T-cell (primary cell): Measurements from ENCODE around the gene PPP2R1A. TPM values are rescaled to one million over a fixed set of nuclear protein-coding genes. Genes with fewer than 3 reads are reported as not detected.
"Not testable (repeated sequence)": the region's sequence is repeated elsewhere in the genome, so short reads cannot be mapped to it uniquely, and the experiment has no call there.

Experiments used
- ATAC-seq, 4 experiments: fragments of 200-7000 bp in 3 of 4; fragments of 150-1000 bp in 1 of 4; cut with Tn5 transposase; replicated peaks in 1 of 4; 1 replicate in 3 of 4; 2 replicates in 1 of 4; pipeline ENCODE4 v1.10.0; 2021; ENCODE audit warnings: moderate library complexity in 3 of 4, mild to moderate bottlenecking in 2 of 4, moderate number of reproducible peaks in 1 of 4
- CTCF ChIA-PET, 2 donors: fragments of 300-600 bp; sonication (Branson Sonifier 250); formaldehyde crosslinking; loops; one replicate each; lab custom pipeline; 2022; ENCODE audit warnings: antibody characterized with exemption in 2 of 2; lab: Charles Lee
- POLR2A ChIA-PET, 2 donors: fragments of 300-600 bp; sonication (Branson Sonifier 250); formaldehyde crosslinking; loops; one replicate each; lab custom pipeline; 2022; ENCODE audit warnings: antibody characterized with exemption in 2 of 2; lab: Charles Lee
- DNase-seq, 35 experiments: peaks; one replicate each; pipeline versions ENCODE4 v3.0.0 to v3.0.0-alpha.2; 2013 to 2023
- H3K27ac ChIP-seq: one replicate; pipeline ENCODE4 v1.5.1; 2013; ENCODE audit warnings: low read length
- H3K27me3 ChIP-seq, 2 experiments: replicated peaks in 1 of 2; 1 replicate in 1 of 2; 2 replicates in 1 of 2; pipeline versions ENCODE4 v1.6.1 to v1.7.0; 2013; ENCODE audit warnings: low read length in 1 of 2, mixed read lengths in 1 of 2; ENCODE audit not compliant: control insufficient read depth in 2 of 2, insufficient read depth in 2 of 2; ENCODE audit errors: extremely low read depth in 1 of 2
- H3K36me3 ChIP-seq, 2 donors: 1 replicate in 1 of 2; 2 replicates in 1 of 2; pipeline versions ENCODE4 v1.6.1 to v1.7.0; 2013; ENCODE audit warnings: low read length in 1 of 2; ENCODE audit not compliant: control insufficient read depth in 2 of 2, insufficient read depth in 1 of 2; ENCODE audit errors: extremely low read depth in 1 of 2
- H3K4me1 ChIP-seq, 2 experiments: 1 replicate in 1 of 2; 2 replicates in 1 of 2; pipeline versions ENCODE4 v1.6.1 to v1.7.0; 2013; ENCODE audit warnings: low read length in 2 of 2, mixed read lengths in 1 of 2; ENCODE audit not compliant: insufficient read depth in 2 of 2, control insufficient read depth in 1 of 2; ENCODE audit errors: extremely low read depth in 1 of 2
- H3K4me3 ChIP-seq, 2 donors: 1 replicate in 1 of 2; 2 replicates in 1 of 2; pipeline versions ENCODE4 v1.5.1 to v1.7.0; 2013; ENCODE audit warnings: mild to moderate bottlenecking in 2 of 2, low read length in 1 of 2, moderate library complexity in 1 of 2; ENCODE audit not compliant: control insufficient read depth in 1 of 2; ENCODE audit errors: extremely low read depth in 1 of 2
- H3K9me3 ChIP-seq: 2 replicates; pipeline ENCODE4 v1.7.0; 2013
- H3K27ac Mint-ChIP-seq, 2 donors: one replicate each; pipeline ENCODE4 v1.8.0; 2020 to 2021; ENCODE audit warnings: mild to moderate bottlenecking in 2 of 2, mixed read lengths in 2 of 2
- H3K27me3 Mint-ChIP-seq, 2 donors: one replicate each; pipeline ENCODE4 v1.8.0; 2021 to 2022; ENCODE audit warnings: mixed read lengths in 2 of 2
- H3K36me3 Mint-ChIP-seq: one replicate; pipeline ENCODE4 v1.8.0; 2021; ENCODE audit warnings: mixed read lengths
- H3K4me1 Mint-ChIP-seq, 3 donors: one replicate each; pipeline ENCODE4 v1.8.0; 2020 to 2022; ENCODE audit warnings: mixed read lengths in 3 of 3, mild to moderate bottlenecking in 1 of 3
- H3K4me3 Mint-ChIP-seq, 3 donors: one replicate each; pipeline ENCODE4 v1.8.0; 2020 to 2022; ENCODE audit warnings: mild to moderate bottlenecking in 3 of 3, mixed read lengths in 3 of 3, moderate library complexity in 3 of 3
- H3K9me3 Mint-ChIP-seq, 3 donors: one replicate each; pipeline ENCODE4 v1.8.0; 2020 to 2022; ENCODE audit warnings: mixed read lengths in 3 of 3
- WGBS: methylation state at CpG from one replicate; pipeline ENCODE4 v1.1.5; 2013; ENCODE audit warnings: missing lambda C conversion rate; ENCODE audit not compliant: insufficient coverage; 5-methylcytosine and 5-hydroxymethylcytosine counted together
- total RNA-seq, 35 experiments: library from RNA in 6 of 35; stranded (reverse) in 6 of 35; fragments of 120-200 nt in 1 of 35; gene quantifications; one replicate each; pipeline versions ENCODE4 v1.2.1 to v1.2.4 and lab custom pipeline; 2013 to 2026

PPP2R1A gene
- total RNA-seq, 5 donors from 2014 or later (not counting 1 experiment from before 2014, with no cell fraction given) = 177 to 203 (median 191) TPM

- Mint-ChIP-seq H3K36me3 (peaks cover 50% of the 10 kb centered on the region), H3K27me3 (no peaks in the 10 kb centered on the region), H3K4me1 (peaks cover 73 to 87% (median 83%) of the 10 kb centered on the region in 3 donors), H3K9me3 (no peaks in the 10 kb centered on the region), H3K4me3 (no peak overlapping the region), H3K27ac (no peak overlapping the region)
- Histone ChIP-seq H3K4me3 (no peak overlapping the region), H3K9me3 (no peaks in the 10 kb centered on the region), H3K4me1 (peaks cover 0 to 20% of the 10 kb centered on the region in 2 experiments), H3K36me3 (peaks cover 6 to 75% of the 10 kb centered on the region in 2 donors), H3K27ac (no peak overlapping the region), H3K27me3 (no peaks in the 10 kb centered on the region)
- CTCF ChIA-PET = no interaction called here
- no peak for DNase-seq
- POLR2A ChIA-PET = interaction anchor here (0.6 to 0.8 kb wide), 3 partner anchors 10 to 127 kb away, joined by 3 to 6 read pairs (median 3); no protein-coding TSS in a partner anchor
- no peak for ATAC-seq
- no CpG with 5 or more reads among the region's 3 CpGs for WGBS
Measured at GRCh38 chr19:52197964-52198363, 8.1 kb downstream of the PPP2R1A start.

- peaks cover 6 to 78% of the 10 kb centered on the region in 2 donors for H3K36me3 ChIP-seq
- no peaks in the 10 kb centered on the region for H3K9me3 ChIP-seq
- CTCF ChIA-PET = interaction anchor here in 1 of 2 donors (0.6 kb wide), 1 partner anchor 19 kb away, joined by 5 read pairs; no protein-coding TSS in a partner anchor
- whole genome bisulfite sequencing = no CpG with 5 or more reads among the region's 3 CpGs
- no peaks in the 10 kb centered on the region for H3K27me3 Mint-ChIP-seq
- no peak for ATAC-seq
- peaks cover 0 to 17% of the 10 kb centered on the region in 2 experiments for H3K4me1 ChIP-seq
- peaks cover 53% of the 10 kb centered on the region for H3K36me3 Mint-ChIP-seq
- no peak overlapping the region for H3K4me3 ChIP-seq
- H3K27ac ChIP-seq = no peak overlapping the region
- POLR2A ChIA-PET = interaction anchor here in 1 of 2 donors (0.6 kb wide), 1 partner anchor 10 kb away, joined by 3 read pairs; no protein-coding TSS in a partner anchor
- no peak overlapping the region for H3K27ac Mint-ChIP-seq
- no peak for DNase-seq
- no peaks in the 10 kb centered on the region for H3K9me3 Mint-ChIP-seq
- H3K27me3 ChIP-seq = no peaks in the 10 kb centered on the region
- no peak overlapping the region for H3K4me3 Mint-ChIP-seq
- H3K4me1 Mint-ChIP-seq = peaks cover 74 to 86% (median 82%) of the 10 kb centered on the region in 3 donors
Measured at GRCh38 chr19:52198678-52199077, 8.8 kb downstream of the PPP2R1A start.

- POLR2A ChIA-PET = interaction anchor here (0.6 kb wide), 2 partner anchors 16 to 334 kb away, joined by 6 to 8 read pairs; no protein-coding TSS in a partner anchor
- H3K4me1 ChIP-seq = peaks cover 0 to 7% of the 10 kb centered on the region in 2 experiments
- peaks cover 6 to 87% of the 10 kb centered on the region in 2 donors for H3K36me3 ChIP-seq
- no peak for ATAC-seq
- WGBS = 91% methylated on average over 5 of the region's 7 CpGs
- H3K4me1 Mint-ChIP-seq = peaks cover 74 to 85% (median 82%) of the 10 kb centered on the region in 3 donors
- CTCF ChIA-PET = interaction anchor here in 1 of 2 donors (0.5 kb wide), 1 partner anchor 510 kb away, joined by 8 read pairs; no protein-coding TSS in a partner anchor
- H3K27ac Mint-ChIP-seq = no peak overlapping the region
- no peak overlapping the region for H3K4me3 ChIP-seq
- DNase-seq = no peak
- H3K27me3 ChIP-seq = no peaks in the 10 kb centered on the region
- H3K9me3 ChIP-seq = no peaks in the 10 kb centered on the region
- H3K27me3 Mint-ChIP-seq = no peaks in the 10 kb centered on the region
- peaks cover 57% of the 10 kb centered on the region for H3K36me3 Mint-ChIP-seq
- no peak overlapping the region for H3K4me3 Mint-ChIP-seq
- H3K9me3 Mint-ChIP-seq = no peaks in the 10 kb centered on the region
- H3K27ac ChIP-seq = no peak overlapping the region
Measured at GRCh38 chr19:52200044-52200443, 10.2 kb downstream of the PPP2R1A start.

- H3K9me3 ChIP-seq, H3K4me3 ChIP-seq, H3K27me3 Mint-ChIP-seq, ATAC-seq, DNase-seq, H3K9me3 Mint-ChIP-seq, H3K27me3 ChIP-seq, H3K4me3 Mint-ChIP-seq, H3K27ac Mint-ChIP-seq, CTCF ChIA-PET, H3K27ac ChIP-seq, POLR2A ChIA-PET: not testable (repeated sequence)
- peaks cover 76 to 84% (median 82%) of the 10 kb centered on the region in 3 donors for H3K4me1 Mint-ChIP-seq
- H3K36me3 ChIP-seq = peaks cover 6 to 87% of the 10 kb centered on the region in 2 donors
- peaks cover 0 to 11% of the 10 kb centered on the region in 2 experiments for H3K4me1 ChIP-seq
- H3K36me3 Mint-ChIP-seq = peaks cover 60% of the 10 kb centered on the region
- WGBS = 95% methylated on average over 8 of the region's 17 CpGs
Measured at GRCh38 chr19:52200755-52201391, 11.0 kb downstream of the PPP2R1A start.

- CTCF ChIA-PET = no interaction called here
- H3K4me1 Mint-ChIP-seq = peaks cover 45 to 65% (median 47%) of the 10 kb centered on the region in 3 donors
- peaks cover 5 to 85% of the 10 kb centered on the region in 2 donors for H3K36me3 ChIP-seq
- peaks cover 0 to 11% of the 10 kb centered on the region in 2 experiments for H3K4me1 ChIP-seq
- POLR2A ChIA-PET = no interaction called here
- H3K9me3 ChIP-seq = no peaks in the 10 kb centered on the region
- H3K9me3 Mint-ChIP-seq = no peaks in the 10 kb centered on the region
- no peaks in the 10 kb centered on the region for H3K27me3 Mint-ChIP-seq
- peaks cover 72% of the 10 kb centered on the region for H3K36me3 Mint-ChIP-seq
- H3K4me3 ChIP-seq = no peak overlapping the region
- H3K27me3 ChIP-seq = no peaks in the 10 kb centered on the region
- H3K4me3 Mint-ChIP-seq = no peak overlapping the region
- DNase-seq (no peak), ATAC-seq (no peak)
- H3K27ac Mint-ChIP-seq = no peak overlapping the region
- H3K27ac ChIP-seq = no peak overlapping the region
- 95% methylated on average over 5 of the region's 5 CpGs for WGBS
Measured at GRCh38 chr19:52206481-52206880, 16.6 kb downstream of the PPP2R1A start.

GRCh38 chr19:52211203-52211602 is 21.4 kb downstream of the PPP2R1A start:
- POLR2A ChIA-PET = no interaction called here

More at GRCh38 chr19:52211203-52211602, 21.4 kb downstream of the PPP2R1A start:
- CTCF ChIA-PET = no interaction called here
- ATAC-seq (no peak), DNase-seq (no peak)
- Histone ChIP-seq H3K4me3 (no peak overlapping the region), H3K9me3 (no peaks in the 10 kb centered on the region), H3K36me3 (peaks cover 20 to 85% of the 10 kb centered on the region in 2 donors), H3K27ac (no peak overlapping the region), H3K27me3 (no peaks in the 10 kb centered on the region), H3K4me1 (peaks cover 0 to 4% of the 10 kb centered on the region in 2 experiments)
- Mint-ChIP-seq H3K4me1 (peaks cover 8 to 20% (median 12%) of the 10 kb centered on the region in 3 donors), H3K4me3 (no peak overlapping the region), H3K27ac (no peak overlapping the region), H3K36me3 (peaks cover 55% of the 10 kb centered on the region), H3K9me3 (no peaks in the 10 kb centered on the region), H3K27me3 (no peaks in the 10 kb centered on the region)
- WGBS = 98% methylated on average over 20 of the region's 20 CpGs
